Neural progenitor cell (in vitro differentiated cells): ENCODE data around the gene PHPT1. TPM values are rescaled to one million over a fixed set of nuclear protein-coding genes. Genes with fewer than 3 reads are reported as not detected.
"Not testable (repeated sequence)": the region's sequence is repeated elsewhere in the genome, so short reads cannot be mapped to it uniquely, and the experiment has no call there.

Experiments
- DNase-seq: peaks from one replicate; pipeline ENCODE4 v3.0.0-alpha.2; 2016; ENCODE audit warnings: low spot score
- H2AFZ ChIP-seq: fragments of 200-600 bp; sonication (generic); replicated peaks from 2 replicates; pipeline ENCODE4 v1.6.1; 2016; ENCODE audit warnings: antibody characterized with exemption
- H3F3A ChIP-seq: fragments of 200-600 bp; sonication (generic); 2 replicates; pipeline ENCODE4 v1.6.1; 2016; ENCODE audit warnings: antibody characterized with exemption, low read depth
- H3K27ac ChIP-seq: fragments of 200-600 bp; sonication (generic); 2 replicates; pipeline ENCODE4 v1.5.1; 2016; ENCODE audit warnings: mild to moderate bottlenecking
- H3K27me3 ChIP-seq: fragments of 200-600 bp; sonication (generic); 2 replicates; pipeline ENCODE4 v1.6.1; 2016; ENCODE audit warnings: mild to moderate bottlenecking, moderate library complexity
- H3K36me3 ChIP-seq: fragments of 200-600 bp; sonication (generic); 2 replicates; pipeline ENCODE4 v1.5.1; 2016
- H3K4me1 ChIP-seq: fragments of 200-600 bp; sonication (generic); 2 replicates; pipeline ENCODE4 v1.6.1; 2016; ENCODE audit warnings: mixed run types
- H3K4me2 ChIP-seq: fragments of 200-600 bp; sonication (generic); 2 replicates; pipeline ENCODE4 v1.6.1; 2016
- H3K4me3 ChIP-seq: fragments of 200-600 bp; sonication (generic); 2 replicates; pipeline ENCODE4 v1.5.1; 2016
- H3K79me2 ChIP-seq: fragments of 200-600 bp; sonication (generic); 2 replicates; pipeline ENCODE4 v1.6.1; 2016; ENCODE audit warnings: low read depth
- H3K9ac ChIP-seq: fragments of 200-600 bp; sonication (generic); 2 replicates; pipeline ENCODE4 v1.6.1; 2016
- H3K9me3 ChIP-seq: fragments of 200-600 bp; sonication (generic); 2 replicates; pipeline ENCODE4 v1.5.1; 2016; ENCODE audit warnings: low read depth
- H4K20me1 ChIP-seq: fragments of 200-600 bp; sonication (generic); 2 replicates; pipeline ENCODE4 v1.6.1; 2016; ENCODE audit warnings: low read depth
- H3K27ac Mint-ChIP-seq: 3 replicates; pipeline ENCODE4 v1.8.0; 2021; ENCODE audit warnings: mixed read lengths
- H3K27me3 Mint-ChIP-seq: 2 replicates; pipeline ENCODE4 v1.8.0; 2022; ENCODE audit warnings: low read depth, mild to moderate bottlenecking, inconsistent platforms, moderate library complexity, mixed read lengths; ENCODE audit not compliant: insufficient read depth
- H3K36me3 Mint-ChIP-seq: 3 replicates; pipeline ENCODE4 v1.8.0; 2021; ENCODE audit warnings: mixed read lengths
- H3K4me1 Mint-ChIP-seq: 3 replicates; pipeline ENCODE4 v1.8.0; 2021; ENCODE audit warnings: mixed read lengths
- H3K4me3 Mint-ChIP-seq: 3 replicates; pipeline ENCODE4 v1.8.0; 2021; ENCODE audit warnings: mild to moderate bottlenecking, moderate library complexity, mixed read lengths
- H3K9me3 Mint-ChIP-seq: 3 replicates; pipeline ENCODE4 v1.8.0; 2020; ENCODE audit warnings: mixed read lengths
- CTCF ChIP-seq: fragments of 200-600 bp; sonication (generic); IDR thresholded peaks from 2 replicates; pipeline ENCODE4 v1.5.1; 2017; ENCODE audit warnings: antibody characterized with exemption, mild to moderate bottlenecking
- EZH2 ChIP-seq: fragments of 200-600 bp; sonication (generic); IDR thresholded peaks from 2 replicates; pipeline ENCODE4 v1.6.1; 2017; ENCODE audit warnings: antibody characterized with exemption, mild to moderate bottlenecking, moderate library complexity
- EZH2phosphoT487 ChIP-seq: fragments of 200-600 bp; sonication (generic); IDR thresholded peaks from 2 replicates; pipeline ENCODE4 v1.6.1; 2017; ENCODE audit warnings: antibody characterized with exemption
- total RNA-seq: library from RNA; depleted of rRNA; stranded (reverse); fragments of >200 nt; gene quantifications from 2 replicates; pipeline ENCODE4 v1.2.3, GENCODE V29; 2015; ENCODE audit warnings: low replicate concordance

Gene PHPT1
- total RNA-seq, 1 donor from 2014 or later = 58.8 TPM

GRCh38 chr9:136831002-136831719 lies 18.0 kb upstream of the PHPT1 start:
- Mint-ChIP-seq H3K36me3 (peaks cover 10% of the 10 kb centered on the region), H3K4me3 (no peak overlapping the region), H3K9me3 (no peaks in the 10 kb centered on the region), H3K27ac (no peak overlapping the region), H3K27me3 (peaks cover 9% of the 10 kb centered on the region), H3K4me1 (no peaks in the 10 kb centered on the region)
- no peak overlapping the region for H2AFZ ChIP-seq
- no peaks in the 10 kb centered on the region for H3K27me3 ChIP-seq
- H3K4me1 ChIP-seq = no peaks in the 10 kb centered on the region
- no peak for DNase-seq
- no peak overlapping the region for H3K4me3 ChIP-seq
- peaks cover 2% of the 10 kb centered on the region for H3F3A ChIP-seq
- TF ChIP-seq EZH2 = no peak
- no peak for TF ChIP-seq CTCF
- no peak overlapping the region for H3K27ac ChIP-seq
- no peaks in the 10 kb centered on the region for H3K79me2 ChIP-seq
- H3K4me2 ChIP-seq = no peak overlapping the region
- H4K20me1 ChIP-seq = peaks cover 7% of the 10 kb centered on the region
- H3K36me3 ChIP-seq = no peaks in the 10 kb centered on the region
- H3K9ac ChIP-seq = no peak overlapping the region
- H3K9me3 ChIP-seq = no peaks in the 10 kb centered on the region

- H3K27me3 ChIP-seq = no peaks in the 10 kb centered on the region
- no peaks in the 10 kb centered on the region for H3K36me3 ChIP-seq
- no peak overlapping the region for H3K4me2 ChIP-seq
- Mint-ChIP-seq H3K36me3 (peaks cover 10% of the 10 kb centered on the region), H3K9me3 (no peaks in the 10 kb centered on the region), H3K4me3 (no peak overlapping the region), H3K4me1 (no peaks in the 10 kb centered on the region), H3K27ac (no peak overlapping the region), H3K27me3 (peaks cover 11% of the 10 kb centered on the region)
- no peak for TF ChIP-seq EZH2phosphoT487
- no peak for TF ChIP-seq EZH2
- TF ChIP-seq CTCF = no peak
- DNase-seq = no peak
- no peak overlapping the region for H3K9ac ChIP-seq
- H3K27ac ChIP-seq = no peak overlapping the region
- H2AFZ ChIP-seq = no peak overlapping the region
- no peak overlapping the region for H3K4me3 ChIP-seq
- no peaks in the 10 kb centered on the region for H3K4me1 ChIP-seq
- no peaks in the 10 kb centered on the region for H3K9me3 ChIP-seq
- peaks cover 7% of the 10 kb centered on the region for H4K20me1 ChIP-seq
- H3F3A ChIP-seq = peaks cover 3% of the 10 kb centered on the region
- no peaks in the 10 kb centered on the region for H3K79me2 ChIP-seq
Observed at GRCh38 chr9:136831720-136832104, 17.5 kb upstream of the PHPT1 start.

- Histone ChIP-seq H2AFZ (no peak overlapping the region), H3F3A (peaks cover 3% of the 10 kb centered on the region), H3K79me2 (no peaks in the 10 kb centered on the region), H4K20me1 (peaks cover 7% of the 10 kb centered on the region), H3K9me3 (no peaks in the 10 kb centered on the region), H3K27ac (no peak overlapping the region), H3K4me3 (no peak overlapping the region), H3K9ac (no peak overlapping the region), H3K27me3 (no peaks in the 10 kb centered on the region), H3K4me2 (no peak overlapping the region), H3K36me3 (no peaks in the 10 kb centered on the region), H3K4me1 (no peaks in the 10 kb centered on the region)
- Mint-ChIP-seq H3K4me3 (no peak overlapping the region), H3K36me3 (peaks cover 10% of the 10 kb centered on the region), H3K27me3 (peaks cover 11% of the 10 kb centered on the region), H3K9me3 (no peaks in the 10 kb centered on the region), H3K4me1 (no peaks in the 10 kb centered on the region), H3K27ac (no peak overlapping the region)
- DNase-seq = no peak
- TF ChIP-seq EZH2phosphoT487 (no peak), CTCF (no peak), EZH2 (no peak)
Observed at GRCh38 chr9:136832581-136832980, 16.6 kb upstream of the PHPT1 start.

GRCh38 chr9:136833381-136834048 lies 15.7 kb upstream of the PHPT1 start:
- not testable (repeated sequence) for H3K4me2 ChIP-seq, DNase-seq, H2AFZ ChIP-seq, H3K79me2 ChIP-seq, H3K27me3 ChIP-seq, H3K4me1 ChIP-seq, H3K36me3 ChIP-seq, H3K9me3 ChIP-seq, H4K20me1 ChIP-seq, H3K27ac ChIP-seq, H3F3A ChIP-seq, H3K4me3 Mint-ChIP-seq, H3K9ac ChIP-seq, H3K9me3 Mint-ChIP-seq, H3K4me1 Mint-ChIP-seq, H3K4me3 ChIP-seq
- peak overlapping the region; percentile 38 for H3K27ac Mint-ChIP-seq
- H3K36me3 Mint-ChIP-seq = peaks cover 10% of the 10 kb centered on the region
- H3K27me3 Mint-ChIP-seq = peaks cover 11% of the 10 kb centered on the region
